Fibroblast of skin of right biceps (primary cell): Measurements from ENCODE around the gene GABBR1.
"Not testable (repeated sequence)": the region's sequence is repeated elsewhere in the genome, so short reads cannot be mapped to it uniquely, and the experiment has no call there.

Experiments
- DNase-seq: peaks from one replicate; pipeline ENCODE4 v3.0.0-alpha.2; 2013

GABBR1 gene

GRCh38 chr6:29632789-29633533, at the start of gene GABBR1:
Gene GABBR1, minus strand, starts transcription at chr6:29633183. Its CDS starts 798 bp downstream, at chr6:29632385.
- DNase-seq: peak; percentile 92

- DNase-seq: no peak
These were observed 48.8 kb upstream of the GABBR1 start for GRCh38 chr6:29681811-29682210.

- no peak for DNase-seq
These were observed 47.9 kb upstream of the GABBR1 start, which contains the start of gene ZFP57 for GRCh38 chr6:29680904-29681303. Gene ZFP57, minus strand, starts transcription at chr6:29681152. Its CDS starts 4,149 bp downstream, at chr6:29677003.

- DNase-seq: no peak
These were observed 47.4 kb upstream of the GABBR1 start for GRCh38 chr6:29680416-29680815.

GRCh38 chr6:29679962-29680361, 47.0 kb upstream of the GABBR1 start:
- no peak for DNase-seq

GRCh38 chr6:29678114-29678513, 45.1 kb upstream of the GABBR1 start:
- DNase-seq: no peak

- peak; percentile 16 for DNase-seq
These were observed 44.1 kb upstream of the GABBR1 start for GRCh38 chr6:29676981-29677601.

GRCh38 chr6:29675561-29675960, 42.6 kb upstream of the GABBR1 start:
- DNase-seq: no peak

- no peak for DNase-seq
These were observed 41.0 kb upstream of the GABBR1 start for GRCh38 chr6:29674008-29674407.

- no peak for DNase-seq
These were observed 40.2 kb upstream of the GABBR1 start for GRCh38 chr6:29673161-29673560.

- DNase-seq: not testable (repeated sequence)
These were observed 39.1 kb upstream of the GABBR1 start for GRCh38 chr6:29672116-29672515.

- no peak for DNase-seq
These were observed 38.0 kb upstream of the GABBR1 start for GRCh38 chr6:29671026-29671425.

GRCh38 chr6:29667158-29667557, 34.2 kb upstream of the GABBR1 start:
- no peak for DNase-seq

GRCh38 chr6:29666826-29667130, 33.8 kb upstream of the GABBR1 start:
- DNase-seq: no peak

GRCh38 chr6:29665942-29666825, 33.2 kb upstream of the GABBR1 start:
- no peak for DNase-seq

GRCh38 chr6:29663300-29664042, 30.5 kb upstream of the GABBR1 start:
- no peak for DNase-seq

GRCh38 chr6:29661502-29662141, 28.6 kb upstream of the GABBR1 start:
- not testable (repeated sequence) for DNase-seq

GRCh38 chr6:29661071-29661470, 28.1 kb upstream of the GABBR1 start:
- DNase-seq: no peak

- DNase-seq: no peak
These were observed 23.8 kb upstream of the GABBR1 start, which contains the start of gene MOG for GRCh38 chr6:29656798-29657197. Gene MOG, plus strand, starts transcription at chr6:29657092. Its CDS starts 118 bp downstream, at chr6:29657210.

- no peak for DNase-seq
These were observed 23.2 kb upstream of the GABBR1 start for GRCh38 chr6:29656157-29656556.

- DNase-seq: no peak
These were observed 22.7 kb upstream of the GABBR1 start for GRCh38 chr6:29655658-29656057.

- DNase-seq: peak; percentile 61
These were observed 20.6 kb upstream of the GABBR1 start for GRCh38 chr6:29653452-29654038.
